Stimulated activated CD4-positive, alpha-beta T cell treated with anti-CD3 and anti-CD28 coated beads, Interleukin-15, amount 100 ng/mL, for 1 hour (primary cell): ENCODE results near the gene TBC1D4.
"Not testable (repeated sequence)": the region's sequence is repeated elsewhere in the genome, so short reads cannot be mapped to it uniquely, and the experiment has no call there.

Experiments used
- DNase-seq, 2 donors: peaks; one replicate each; pipeline ENCODE4 v3.0.0-alpha.2; 2020; ENCODE audit warnings: low read depth in 1 of 2, low spot score in 1 of 2

TBC1D4 gene

DNA sequence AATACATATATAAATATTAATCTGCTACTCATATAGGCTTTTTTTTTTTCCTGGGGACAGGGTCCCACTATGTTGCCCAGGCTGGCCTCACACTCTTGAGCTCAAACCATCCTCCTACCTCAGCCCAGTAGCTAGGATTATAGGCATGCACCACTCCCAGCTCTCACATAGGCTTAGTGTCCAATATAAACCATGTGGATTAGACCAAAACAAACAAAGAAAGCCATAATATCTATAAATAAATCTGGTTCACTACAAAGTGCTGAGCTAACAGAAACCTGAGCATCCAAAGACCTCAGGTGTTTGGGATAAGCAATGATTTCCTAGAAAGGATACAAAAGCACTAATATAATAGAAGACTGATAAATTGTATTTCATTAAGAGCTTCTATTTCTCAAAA is 26.0 kb downstream of the TBC1D4 start:
- no peak for DNase-seq

DNA sequence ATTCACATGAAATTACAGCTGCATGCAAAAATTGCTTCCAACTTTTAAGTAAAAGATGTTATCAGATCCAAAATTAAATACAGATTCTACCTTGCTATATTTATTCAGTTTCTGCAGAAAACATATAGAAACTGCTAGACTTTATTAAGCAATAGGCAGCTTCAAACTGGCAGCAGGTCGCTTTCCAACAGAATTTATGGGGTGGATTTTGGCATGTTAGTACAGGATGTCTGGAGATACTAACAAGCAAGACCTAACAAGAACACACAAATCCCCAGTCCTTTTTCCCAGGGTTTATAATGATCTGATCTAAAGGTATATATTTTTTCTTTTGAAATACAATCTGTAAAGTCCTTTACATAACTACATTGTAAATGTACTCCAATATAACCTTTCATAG is 27.5 kb downstream of the TBC1D4 start:
- no peak for DNase-seq

DNA sequence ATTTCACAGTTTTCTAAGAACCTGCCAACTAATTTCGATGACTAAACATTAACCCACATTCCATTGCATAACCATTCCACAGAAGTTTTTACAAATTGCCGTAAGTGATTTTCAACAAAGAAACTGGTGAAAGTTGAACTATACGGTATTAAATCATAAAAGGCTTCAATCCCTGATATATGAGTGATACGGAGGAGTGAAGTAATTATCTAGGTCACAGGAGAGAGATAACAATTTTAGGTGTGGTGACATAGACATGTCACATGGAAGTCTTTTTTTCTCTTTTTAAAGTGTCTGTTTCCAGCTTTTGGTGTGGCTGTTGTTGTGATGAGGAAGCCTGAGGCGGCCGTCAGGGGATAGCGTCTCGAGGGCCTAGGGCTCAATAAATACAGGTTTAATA is 29.4 kb downstream of the TBC1D4 start:
- no peak for DNase-seq

DNA sequence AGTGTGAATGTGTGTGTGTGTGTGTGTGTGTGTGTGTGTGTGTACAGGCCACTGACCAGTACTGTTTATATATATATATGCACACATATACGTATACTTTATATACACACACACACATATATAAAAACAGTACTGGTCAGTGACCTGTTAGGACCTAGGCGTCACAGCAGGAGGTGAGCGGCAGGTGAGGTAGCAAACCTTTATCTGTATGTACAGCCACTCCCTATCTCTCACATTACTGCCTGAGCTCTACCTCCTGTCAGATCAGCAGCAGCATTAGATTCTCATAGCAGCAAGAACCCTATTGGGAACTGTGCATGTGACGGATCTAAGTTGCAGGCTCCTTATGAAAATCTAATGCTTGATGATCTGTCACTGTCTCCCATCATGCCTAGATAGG is 34.5 kb downstream of the TBC1D4 start:
- DNase-seq = no peak

DNA sequence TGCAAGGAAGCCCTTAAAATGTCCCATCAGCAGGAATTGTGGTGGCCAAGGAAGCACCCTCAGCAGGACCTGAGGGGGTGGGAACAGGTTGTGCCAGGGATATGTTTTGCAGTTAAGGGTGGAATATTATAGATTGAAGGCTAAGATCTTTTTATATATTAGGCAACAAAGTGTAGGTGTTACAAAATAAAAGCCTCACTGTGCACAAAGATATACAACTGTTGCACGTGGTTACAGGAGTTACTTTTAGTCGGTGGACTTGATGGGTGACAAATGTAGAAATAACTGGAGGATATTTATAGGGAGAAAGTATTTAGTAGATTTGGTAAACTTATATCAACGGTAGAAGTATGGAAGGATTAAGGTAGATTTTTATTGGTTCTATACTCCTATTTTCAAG is 35.1 kb downstream of the TBC1D4 start:
- no peak for DNase-seq

DNA sequence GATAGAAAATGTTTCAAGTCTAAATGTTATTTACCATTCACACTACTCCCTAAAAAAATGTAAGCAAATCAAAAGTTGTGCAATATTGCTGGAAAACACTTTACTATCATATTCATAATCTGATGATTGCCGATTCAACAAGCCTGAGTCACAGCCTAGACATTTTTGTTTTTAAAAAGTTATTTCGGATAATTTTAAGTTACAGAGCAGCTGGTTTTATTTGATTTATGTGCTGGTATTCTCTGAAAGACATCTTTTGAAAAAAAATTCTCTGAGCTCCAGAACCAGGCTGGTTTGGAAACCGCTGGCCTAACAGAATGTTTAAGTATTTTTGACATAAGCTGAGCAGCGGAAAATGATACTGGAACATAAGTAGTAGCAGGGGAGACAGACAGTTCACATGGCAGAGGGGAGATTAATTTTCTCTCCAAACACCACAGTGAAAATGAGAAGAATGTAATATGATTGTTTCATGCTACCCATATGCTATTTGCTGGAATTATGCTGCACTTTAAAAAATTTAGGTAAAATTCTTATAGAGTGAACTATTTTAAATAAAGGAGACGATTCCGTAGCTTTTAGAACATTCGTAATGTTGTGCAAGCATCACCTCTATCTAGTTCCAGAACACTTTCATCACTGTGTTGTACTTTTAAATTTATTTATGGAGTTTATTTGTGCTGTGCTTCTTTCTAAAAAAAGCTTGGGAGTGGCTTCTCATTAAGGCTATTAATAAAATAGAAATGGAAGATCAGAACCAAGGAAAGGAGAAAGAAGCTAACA is 36.1 kb downstream of the TBC1D4 start:
- DNase-seq = no peak

DNA sequence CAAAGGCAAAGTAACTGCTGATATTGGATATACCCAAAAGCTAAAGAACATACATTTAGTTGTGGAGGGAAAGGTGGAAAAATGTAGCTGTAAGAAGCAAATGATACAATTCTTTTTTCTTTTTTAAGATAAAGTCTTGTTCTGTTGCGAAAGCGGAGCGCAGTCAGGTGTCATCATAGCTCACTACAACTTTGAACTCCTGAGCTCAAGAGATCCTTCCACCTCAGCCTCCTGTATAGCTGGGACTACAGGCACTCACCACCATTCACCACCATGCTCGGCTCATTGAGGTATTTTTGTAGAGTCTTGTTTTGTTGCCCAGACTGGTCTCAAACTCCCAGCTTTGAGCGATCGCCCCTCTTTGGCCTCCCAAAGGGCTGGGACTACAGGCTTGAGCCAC is 38.0 kb downstream of the TBC1D4 start:
- DNase-seq = no peak

DNA sequence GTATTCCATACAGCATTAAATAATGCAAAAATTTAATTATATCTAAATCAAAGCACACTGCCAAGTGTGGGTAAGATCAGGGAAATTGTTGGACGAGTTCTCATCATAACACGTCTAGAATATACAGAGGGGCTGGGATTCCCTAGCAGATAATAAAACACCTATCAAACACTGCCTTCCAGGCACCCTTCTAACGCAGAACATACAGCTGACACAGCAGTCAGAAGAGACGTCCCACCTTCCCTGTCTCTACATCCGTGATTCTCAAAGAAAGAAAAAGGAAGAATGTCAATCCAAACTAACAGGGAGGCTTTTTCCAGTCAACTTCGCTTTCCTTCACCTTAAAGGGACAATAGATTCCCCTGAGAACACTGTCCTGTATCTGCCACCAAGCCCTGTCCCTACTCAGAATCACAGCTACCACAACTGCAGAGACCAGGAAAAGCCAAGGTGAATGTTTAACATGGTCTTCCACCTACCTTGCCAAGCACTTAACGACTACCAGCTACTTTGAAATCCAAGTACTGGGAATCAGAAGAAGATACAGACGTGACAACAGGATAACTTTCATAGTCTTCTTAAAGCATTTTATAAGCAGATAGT is 38.5 kb downstream of the TBC1D4 start:
- DNase-seq = no peak

DNA sequence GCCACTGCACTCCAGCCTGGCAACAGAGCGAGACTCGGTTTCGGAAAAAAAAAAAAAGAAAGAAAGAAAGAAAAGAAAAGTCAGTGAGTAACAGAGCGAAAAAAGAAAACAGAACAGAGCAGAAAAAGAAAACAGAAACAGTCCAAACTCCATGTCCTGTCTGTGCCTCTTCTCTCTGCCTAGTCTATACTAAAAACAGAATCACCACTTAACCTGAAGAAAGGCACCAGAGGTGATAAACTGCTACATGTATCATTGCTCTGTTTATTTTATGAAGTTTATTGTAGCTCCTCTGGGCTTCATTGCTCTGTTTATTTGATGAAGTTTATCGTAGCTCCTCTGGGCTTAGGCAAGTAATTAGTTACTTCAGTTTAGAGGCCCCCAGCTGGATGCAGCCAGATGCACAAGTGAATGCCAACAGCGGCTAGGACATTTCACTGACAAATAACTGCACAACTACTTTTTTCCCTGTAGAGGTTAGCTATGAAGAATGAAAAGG is 39.2 kb downstream of the TBC1D4 start:
- no peak for DNase-seq

DNA sequence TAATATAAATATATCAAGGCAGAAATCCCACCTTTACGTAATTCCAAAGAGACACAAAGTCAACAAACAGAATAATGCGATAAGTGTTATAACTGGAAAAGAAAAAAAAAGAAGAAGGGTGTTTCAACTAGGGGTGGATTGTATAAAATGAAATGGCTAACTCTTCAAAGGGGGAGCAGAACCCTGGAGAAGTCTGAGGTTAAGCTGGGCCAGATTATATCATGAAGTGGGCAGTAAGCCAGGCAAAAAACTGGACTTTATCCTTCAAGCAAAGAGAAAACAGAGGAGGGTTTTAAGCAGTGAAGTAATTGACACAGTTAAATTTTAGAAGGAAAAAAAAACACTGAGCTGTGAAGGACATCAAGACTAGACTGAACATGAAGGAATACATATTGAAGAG is 41.9 kb downstream of the TBC1D4 start:
- DNase-seq = no peak

DNA sequence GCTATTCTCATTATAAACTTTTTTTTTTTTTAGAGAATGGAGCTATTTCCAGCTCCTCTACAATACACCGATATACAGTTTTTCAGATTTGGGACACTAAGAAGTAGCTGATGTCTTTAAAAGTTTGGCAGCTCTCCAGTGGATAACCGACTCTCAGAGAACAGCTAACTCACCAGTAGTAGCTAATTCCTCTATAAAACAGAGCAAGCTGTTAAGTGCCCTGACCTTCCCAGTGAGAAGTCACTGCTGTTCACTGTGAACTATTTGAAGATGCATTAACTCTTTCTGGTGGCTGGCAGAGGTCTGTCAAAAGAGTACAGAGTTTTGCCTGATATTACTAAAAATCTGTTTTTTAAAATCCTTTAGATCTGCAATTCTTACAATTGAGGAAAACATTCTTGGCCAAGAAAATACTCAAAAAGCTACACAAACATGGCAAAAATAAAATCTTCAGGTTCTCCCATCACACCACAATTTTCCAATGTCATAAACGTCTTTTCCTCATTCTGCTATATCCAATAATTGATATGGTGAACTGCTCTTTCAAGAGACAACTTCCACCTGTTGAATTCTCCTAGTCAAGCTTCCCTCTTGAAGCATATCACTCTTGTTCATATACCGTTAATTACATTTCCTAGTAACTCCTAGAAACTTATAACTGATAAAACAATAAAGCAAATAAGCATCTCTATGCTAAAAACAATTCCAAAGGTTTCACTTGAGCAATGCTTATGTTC is 44.2 kb downstream of the TBC1D4 start:
- no peak for DNase-seq

DNA sequence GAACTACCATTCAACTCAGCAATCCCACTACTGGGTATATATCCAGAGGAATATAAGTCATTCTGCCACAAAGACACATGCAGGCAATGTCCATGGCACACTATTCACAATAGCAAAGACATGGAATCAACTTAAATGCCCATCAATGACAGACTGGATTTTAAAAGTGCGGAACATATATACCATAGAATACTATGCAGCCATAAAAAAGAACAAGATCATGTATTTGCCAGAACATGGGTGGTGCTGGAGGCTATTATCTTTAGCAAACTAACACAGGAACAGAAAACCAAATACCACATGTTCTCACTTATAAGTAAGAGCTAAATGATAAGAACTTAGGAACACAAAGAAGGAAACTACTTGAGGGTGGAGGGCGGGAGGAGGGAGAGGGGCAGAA is 47.8 kb downstream of the TBC1D4 start:
- not testable (repeated sequence) for DNase-seq

DNA sequence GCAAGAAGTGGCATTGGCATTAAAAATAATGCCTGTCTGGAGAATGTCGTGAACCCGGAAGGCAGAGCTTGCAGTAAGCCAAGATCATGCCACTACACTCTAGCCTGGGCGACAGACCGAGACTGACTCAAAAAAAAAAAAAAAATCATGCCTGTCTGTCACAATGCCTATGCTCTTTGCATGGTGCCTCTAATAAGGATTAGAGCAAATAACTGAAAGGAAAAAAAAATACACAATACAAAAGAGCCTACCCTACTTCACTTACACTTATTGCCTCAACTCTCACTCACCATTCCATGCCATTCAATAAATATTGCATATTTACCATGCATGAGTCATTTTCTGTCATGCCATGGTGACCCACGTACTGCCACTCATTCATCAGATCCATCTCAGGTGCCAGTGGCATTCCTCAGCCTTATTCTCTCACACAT is 49.1 kb downstream of the TBC1D4 start:
- no peak for DNase-seq

DNA sequence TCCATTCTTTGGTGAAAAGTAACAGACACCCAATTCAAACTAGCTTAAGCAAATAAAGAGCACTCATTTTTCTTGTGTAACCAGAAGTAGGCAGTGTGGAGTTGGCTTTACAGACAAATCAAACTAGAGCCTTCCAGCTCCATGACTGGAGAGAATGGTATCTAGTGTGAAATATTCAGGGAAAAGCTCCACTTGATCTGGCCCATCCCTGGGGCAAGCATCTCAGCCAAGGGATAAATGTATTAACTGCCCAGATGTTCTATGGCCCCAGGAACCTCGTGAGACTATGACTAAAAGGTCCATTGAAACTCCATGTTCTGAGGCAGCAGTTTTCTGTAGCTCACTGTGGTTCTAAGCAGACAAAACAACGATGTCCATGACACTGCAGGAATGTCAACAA is 49.9 kb downstream of the TBC1D4 start:
- DNase-seq = no peak

DNA sequence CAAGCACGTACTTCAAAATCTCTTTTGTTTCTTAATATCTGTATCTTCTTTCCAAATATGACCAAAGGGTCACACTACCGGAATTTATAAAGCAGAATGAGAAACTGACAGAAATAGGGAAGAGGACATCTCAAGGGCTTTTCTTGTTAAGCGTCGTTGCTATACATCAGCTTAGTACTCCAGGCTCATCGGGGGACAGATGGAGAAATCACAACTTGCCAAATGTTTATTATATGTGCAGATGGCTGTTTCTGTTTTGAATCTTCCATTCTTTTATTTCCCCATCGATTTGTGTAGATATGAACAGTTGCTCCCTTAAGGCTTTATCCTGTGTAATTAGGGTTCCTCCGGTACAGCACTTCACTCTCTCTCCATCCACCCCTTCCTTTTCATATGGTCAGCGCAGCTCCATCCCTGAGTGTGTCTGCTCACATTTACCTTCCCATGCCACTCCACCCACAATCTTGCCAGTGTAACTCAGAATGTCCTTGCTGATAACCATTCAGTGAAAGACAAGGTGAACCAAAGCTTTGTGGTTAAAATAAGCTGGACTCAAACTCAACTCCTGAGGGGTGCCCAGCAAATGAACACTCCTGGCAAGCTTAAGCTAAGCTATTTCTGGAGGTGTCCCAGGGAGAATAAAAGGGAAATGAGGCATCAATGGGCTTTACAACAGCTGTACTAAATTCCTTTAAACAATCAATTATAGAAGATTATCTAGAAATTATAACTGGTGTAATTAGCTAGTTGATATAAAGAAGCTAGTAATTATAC is 51.3 kb downstream of the TBC1D4 start:
- DNase-seq = no peak

DNA sequence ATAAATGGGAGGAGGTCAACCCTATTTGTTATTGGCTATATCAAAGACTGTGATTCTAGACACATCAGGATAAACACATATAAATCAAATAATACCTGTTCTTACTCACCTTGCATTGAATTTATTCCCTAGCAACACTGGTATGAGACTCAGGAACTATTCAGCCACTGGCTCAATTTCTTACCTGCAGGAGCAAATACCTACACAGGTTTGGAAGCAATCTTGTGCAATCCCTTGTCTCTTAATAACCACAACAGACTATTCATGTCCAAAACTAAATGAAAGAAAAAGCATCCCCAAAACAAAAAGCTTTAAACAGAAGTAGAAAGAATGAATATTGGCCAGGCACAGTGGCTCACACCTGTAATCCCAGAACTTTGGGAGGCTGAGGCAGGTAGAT is 55.5 kb downstream of the TBC1D4 start:
- no peak for DNase-seq

DNA sequence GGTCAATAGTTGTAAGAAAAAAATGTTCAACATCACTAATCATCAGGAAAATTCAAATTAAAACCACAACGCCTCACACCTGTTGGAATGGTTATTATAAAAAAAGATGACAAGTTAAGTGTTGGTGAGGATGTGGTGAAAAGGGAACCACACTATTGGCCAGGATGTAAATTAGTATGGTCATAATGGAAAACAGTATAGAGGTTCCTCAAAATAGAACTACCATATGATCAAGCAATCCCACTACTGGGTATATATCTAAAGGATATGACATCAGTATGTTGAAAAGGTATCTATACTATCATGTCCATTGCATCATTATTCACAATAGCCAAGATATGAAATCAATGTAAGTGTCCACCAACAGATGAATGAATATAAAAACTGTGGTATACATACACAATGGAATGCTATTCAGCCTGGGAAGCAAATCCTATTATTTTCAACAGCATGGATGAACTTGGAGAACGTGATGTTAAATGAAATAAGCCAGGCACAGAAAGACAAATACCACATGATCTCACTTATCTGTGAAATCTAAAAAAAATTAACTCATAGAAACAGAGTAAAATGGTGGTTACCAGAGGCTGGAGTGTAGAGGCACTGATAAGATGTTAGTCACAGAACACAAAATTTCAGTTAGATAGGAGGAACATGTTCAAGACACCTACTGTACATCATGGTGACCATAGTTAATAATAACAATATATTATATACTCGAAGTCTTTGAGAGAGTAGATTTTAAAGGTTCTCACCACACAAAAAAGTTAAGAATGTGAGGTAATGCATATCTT is 56.6 kb downstream of the TBC1D4 start:
- DNase-seq = no peak

DNA sequence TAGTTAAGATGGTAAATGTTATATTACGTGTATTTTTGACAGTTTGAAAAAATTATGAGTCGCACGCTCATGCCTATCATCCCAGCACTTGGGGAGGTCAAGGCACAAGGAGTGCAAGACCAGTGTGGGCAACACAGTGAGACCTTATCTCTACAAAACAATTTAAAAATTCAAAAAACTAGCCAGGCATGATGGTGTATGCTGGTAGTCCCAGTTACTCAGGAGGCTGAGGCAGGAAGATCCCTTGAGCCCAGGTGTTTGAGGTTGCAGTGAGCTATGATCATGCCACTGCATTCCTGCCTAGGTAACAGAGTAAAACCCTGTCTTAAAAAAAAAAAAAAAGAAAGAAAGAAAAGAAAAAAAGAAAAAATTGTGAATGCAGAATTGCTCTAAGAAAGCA is 58.0 kb downstream of the TBC1D4 start:
- DNase-seq = no peak

DNA sequence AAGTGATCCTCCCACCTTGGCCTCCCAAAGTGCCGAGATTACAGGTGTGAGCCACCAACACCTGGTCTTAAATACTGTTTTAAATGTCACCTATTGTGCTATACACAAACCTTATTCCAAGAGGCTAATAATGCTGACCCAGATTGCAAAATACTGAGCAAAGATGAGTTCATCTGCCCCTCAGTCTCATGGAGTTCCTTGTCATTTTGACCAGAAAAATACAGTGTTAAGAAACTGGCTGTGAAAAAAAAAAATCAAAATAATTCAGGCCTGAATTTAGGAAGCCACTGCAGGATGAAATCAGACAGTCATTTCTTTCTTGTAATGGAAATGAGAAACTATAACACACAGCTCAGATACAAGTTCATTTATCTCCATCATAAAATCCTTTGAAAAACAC is 59.9 kb downstream of the TBC1D4 start:
- no peak for DNase-seq

DNA sequence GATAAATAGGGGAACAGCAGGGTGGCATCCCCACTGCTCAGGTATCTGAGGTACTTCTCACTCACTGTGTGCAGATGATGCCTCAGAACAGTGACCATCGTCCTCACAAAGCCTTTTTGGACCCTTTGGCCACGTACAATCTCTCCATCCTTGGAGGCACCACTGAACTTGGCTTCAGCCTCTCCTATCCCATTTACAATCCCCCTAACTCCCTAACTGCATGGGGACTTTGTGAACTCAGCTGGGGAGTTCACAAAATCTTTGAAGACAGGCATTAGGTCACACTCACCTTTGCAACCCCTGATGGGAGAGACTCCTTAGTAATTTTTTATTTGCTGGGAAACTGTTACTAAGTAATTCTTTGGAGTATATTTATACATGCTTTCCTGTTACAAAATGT is 60.8 kb downstream of the TBC1D4 start:
- no peak for DNase-seq

DNA sequence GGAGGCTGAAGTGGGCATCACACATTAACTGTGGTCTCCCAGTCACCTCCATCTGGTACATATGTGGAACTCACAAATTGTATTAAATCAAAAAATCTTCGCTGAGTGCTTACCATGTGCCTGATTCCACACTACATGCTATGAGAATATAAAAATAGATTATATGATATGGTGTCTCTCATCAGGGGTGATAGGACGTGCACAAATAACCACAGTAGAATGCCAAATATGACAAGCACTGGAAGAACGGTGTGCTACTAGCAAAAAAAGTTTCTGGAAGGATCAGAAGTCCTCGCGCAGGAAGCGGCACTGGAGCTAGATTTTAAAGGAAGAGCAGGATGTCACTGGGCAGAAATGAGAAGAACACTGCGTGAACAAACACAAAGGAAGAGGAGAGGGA is 62.3 kb downstream of the TBC1D4 start:
- no peak for DNase-seq
